Neural crest cell (in vitro differentiated cells): ENCODE results near the gene LHB. TPM values are rescaled to one million over a fixed set of nuclear protein-coding genes. Genes with fewer than 3 reads are reported as not detected.
"Not testable (repeated sequence)": the region's sequence is repeated elsewhere in the genome, so short reads cannot be mapped to it uniquely, and the experiment has no call there.

Source experiments
- DNase-seq: peaks from one replicate; pipeline ENCODE4 v3.0.0; 2021; ENCODE audit warnings: low read depth, mixed read lengths, low spot score
- H3K27ac Mint-ChIP-seq: one replicate; pipeline ENCODE4 v1.8.0; 2021; ENCODE audit warnings: mild to moderate bottlenecking, mixed read lengths; ENCODE audit not compliant: unreplicated experiment
- H3K27me3 Mint-ChIP-seq: 2 replicates; pipeline ENCODE4 v1.8.0; 2021; ENCODE audit warnings: low read depth, mild to moderate bottlenecking, mixed read lengths
- H3K36me3 Mint-ChIP-seq: 2 replicates; pipeline ENCODE4 v1.8.0; 2021; ENCODE audit warnings: low read depth, mild to moderate bottlenecking, mixed read lengths
- H3K4me1 Mint-ChIP-seq: 2 replicates; pipeline ENCODE4 v1.8.0; 2021; ENCODE audit warnings: mixed read lengths
- H3K4me3 Mint-ChIP-seq: one replicate; pipeline ENCODE4 v1.8.0; 2021; ENCODE audit warnings: mild to moderate bottlenecking, mixed read lengths
- H3K9me3 Mint-ChIP-seq: 2 replicates; pipeline ENCODE4 v1.8.0; 2021; ENCODE audit warnings: mixed read lengths
- total RNA-seq: library from RNA; stranded (reverse); gene quantifications from 2 replicates; pipeline ENCODE4 v1.2.1, GENCODE V29; 2021
- TF ChIP-seq, protein P1 (sequence below): fragments of 200-600 bp; sonication (generic); conservative IDR thresholded peaks from 2 replicates; pipeline ENCODE4 v1.5.0; 2021; ENCODE audit warnings: antibody characterized with exemption, mild to moderate bottlenecking

LHB gene
- total RNA-seq, 1 donor from 2014 or later: not detected

DNA sequence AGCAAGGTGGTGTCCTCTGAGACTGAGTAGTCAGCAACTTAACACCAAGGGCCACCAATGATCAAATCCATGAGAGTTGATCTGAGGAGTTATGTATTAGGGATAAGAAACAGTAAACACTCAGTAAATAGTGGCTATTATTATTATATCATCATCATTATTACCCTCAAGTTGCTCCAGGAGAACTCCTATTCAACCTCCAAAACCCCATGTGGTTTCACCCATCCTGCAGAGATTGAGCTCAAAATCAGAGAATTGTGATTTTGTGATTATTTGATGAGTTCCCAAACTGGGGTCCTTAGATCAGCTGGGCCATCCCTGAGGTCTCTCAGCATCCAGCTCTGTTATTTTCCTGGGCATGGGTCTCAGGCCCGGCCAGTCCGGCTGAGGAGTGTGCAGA lies 44.1 kb upstream of the LHB start:
- DNase-seq: no peak
- Mint-ChIP-seq H3K4me1 (peaks cover 10% of the 10 kb centered on the region), H3K27ac (no peak overlapping the region), H3K9me3 (no peaks in the 10 kb centered on the region), H3K27me3 (peaks cover 80% of the 10 kb centered on the region), H3K36me3 (no peaks in the 10 kb centered on the region), H3K4me3 (peak overlapping the region; percentile 16)
- TF ChIP-seq, protein P1, sequence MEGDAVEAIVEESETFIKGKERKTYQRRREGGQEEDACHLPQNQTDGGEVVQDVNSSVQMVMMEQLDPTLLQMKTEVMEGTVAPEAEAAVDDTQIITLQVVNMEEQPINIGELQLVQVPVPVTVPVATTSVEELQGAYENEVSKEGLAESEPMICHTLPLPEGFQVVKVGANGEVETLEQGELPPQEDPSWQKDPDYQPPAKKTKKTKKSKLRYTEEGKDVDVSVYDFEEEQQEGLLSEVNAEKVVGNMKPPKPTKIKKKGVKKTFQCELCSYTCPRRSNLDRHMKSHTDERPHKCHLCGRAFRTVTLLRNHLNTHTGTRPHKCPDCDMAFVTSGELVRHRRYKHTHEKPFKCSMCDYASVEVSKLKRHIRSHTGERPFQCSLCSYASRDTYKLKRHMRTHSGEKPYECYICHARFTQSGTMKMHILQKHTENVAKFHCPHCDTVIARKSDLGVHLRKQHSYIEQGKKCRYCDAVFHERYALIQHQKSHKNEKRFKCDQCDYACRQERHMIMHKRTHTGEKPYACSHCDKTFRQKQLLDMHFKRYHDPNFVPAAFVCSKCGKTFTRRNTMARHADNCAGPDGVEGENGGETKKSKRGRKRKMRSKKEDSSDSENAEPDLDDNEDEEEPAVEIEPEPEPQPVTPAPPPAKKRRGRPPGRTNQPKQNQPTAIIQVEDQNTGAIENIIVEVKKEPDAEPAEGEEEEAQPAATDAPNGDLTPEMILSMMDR: no peak

DNA sequence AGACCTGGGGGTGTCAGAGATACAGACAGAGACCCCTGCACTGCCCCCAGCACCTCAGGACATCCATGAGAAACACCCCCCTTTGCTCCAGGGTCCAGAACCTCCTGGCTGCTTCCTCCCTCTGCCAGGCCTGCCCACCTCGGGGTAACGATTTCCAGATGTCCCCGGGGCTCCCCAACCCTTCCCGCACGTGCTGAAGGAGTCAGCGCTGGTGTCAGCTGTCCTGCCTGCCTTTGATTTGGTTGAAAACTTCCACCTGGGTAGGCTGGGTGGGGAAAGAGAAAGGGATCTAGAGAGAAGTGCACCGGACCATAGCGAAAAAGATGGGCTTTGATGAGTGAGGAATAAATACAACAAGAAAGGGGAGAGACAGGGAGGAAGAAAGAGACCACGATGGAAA lies 42.2 kb upstream of the LHB start:
- peaks cover 10% of the 10 kb centered on the region for H3K4me1 Mint-ChIP-seq
- peak overlapping the region; percentile 4 for H3K4me3 Mint-ChIP-seq
- H3K27me3 Mint-ChIP-seq: peaks cover 76% of the 10 kb centered on the region
- DNase-seq: no peak
- TF ChIP-seq, protein P1: no peak
- H3K27ac Mint-ChIP-seq: no peak overlapping the region
- no peaks in the 10 kb centered on the region for H3K36me3 Mint-ChIP-seq
- no peaks in the 10 kb centered on the region for H3K9me3 Mint-ChIP-seq

DNA sequence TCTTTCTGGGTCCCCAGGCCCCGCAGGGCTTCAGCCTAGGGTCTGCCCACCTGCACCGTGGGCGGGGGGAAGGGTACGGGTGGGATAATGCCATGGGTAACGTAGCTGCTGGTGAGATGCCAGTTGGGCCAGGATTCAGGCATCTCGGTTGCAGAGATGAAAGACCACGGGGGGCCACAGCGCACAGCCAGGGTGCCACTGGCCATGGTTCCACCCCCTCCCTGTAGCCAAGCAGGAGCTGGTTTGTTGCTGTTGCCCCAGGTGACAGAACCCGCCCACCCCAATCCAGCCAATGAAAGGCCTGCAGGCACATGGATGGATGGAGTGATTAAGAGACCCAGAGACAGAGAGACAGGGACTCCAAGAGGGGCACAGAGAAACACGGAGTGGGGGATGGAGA lies 41.7 kb upstream of the LHB start:
- no peak overlapping the region for H3K4me3 Mint-ChIP-seq
- no peaks in the 10 kb centered on the region for H3K36me3 Mint-ChIP-seq
- peaks cover 71% of the 10 kb centered on the region for H3K27me3 Mint-ChIP-seq
- TF ChIP-seq, protein P1: no peak
- H3K4me1 Mint-ChIP-seq: peaks cover 10% of the 10 kb centered on the region
- no peaks in the 10 kb centered on the region for H3K9me3 Mint-ChIP-seq
- no peak overlapping the region for H3K27ac Mint-ChIP-seq
- no peak for DNase-seq

DNA sequence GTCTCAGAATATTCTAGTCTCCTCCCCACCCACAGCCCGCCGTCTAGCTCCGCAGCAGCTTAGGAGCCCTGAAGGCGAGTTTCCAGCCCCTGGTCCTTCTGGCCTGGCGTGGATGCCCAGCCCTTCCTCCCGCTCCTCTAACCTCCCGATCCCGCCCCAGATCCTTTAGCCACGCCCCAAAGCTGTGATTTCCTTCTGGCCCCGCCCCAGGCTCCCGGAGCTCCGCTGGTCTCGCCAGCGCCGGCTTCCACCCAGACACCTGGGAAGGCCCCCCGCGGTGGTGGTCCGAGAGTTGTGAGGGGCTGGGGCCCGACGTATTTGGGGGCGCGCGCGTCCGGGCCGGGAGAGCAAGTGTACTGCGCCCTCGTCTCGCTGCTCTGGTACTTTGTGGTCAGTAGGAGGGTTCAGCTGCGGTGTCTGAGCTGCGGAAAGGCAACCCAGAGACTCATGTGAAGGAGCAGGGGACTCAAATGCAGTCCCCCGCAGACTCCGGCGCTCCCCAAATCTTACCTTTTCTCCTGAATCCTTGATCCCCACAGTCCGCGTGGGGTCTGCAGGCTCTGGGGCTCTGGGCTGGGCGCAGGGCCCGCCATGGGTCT lies 40.8 kb upstream of the LHB start, which contains the start of gene CGB7:
Gene CGB7 (minus strand): TSS at position 114 of the 599 bp plus-strand sequence. CDS start 2,374 bp downstream, outside the sequence.
- Mint-ChIP-seq H3K36me3 (no peaks in the 10 kb centered on the region), H3K4me3 (peak within 1 kb of the TSS; percentile 79), H3K27ac (no peak within 1 kb of the TSS), H3K9me3 (no peaks in the 10 kb centered on the region), H3K4me1 (peaks cover 10% of the 10 kb centered on the region), H3K27me3 (peaks cover 64% of the 10 kb centered on the region)
- DNase-seq: peak; percentile 68
- TF ChIP-seq, protein P1: no peak

DNA sequence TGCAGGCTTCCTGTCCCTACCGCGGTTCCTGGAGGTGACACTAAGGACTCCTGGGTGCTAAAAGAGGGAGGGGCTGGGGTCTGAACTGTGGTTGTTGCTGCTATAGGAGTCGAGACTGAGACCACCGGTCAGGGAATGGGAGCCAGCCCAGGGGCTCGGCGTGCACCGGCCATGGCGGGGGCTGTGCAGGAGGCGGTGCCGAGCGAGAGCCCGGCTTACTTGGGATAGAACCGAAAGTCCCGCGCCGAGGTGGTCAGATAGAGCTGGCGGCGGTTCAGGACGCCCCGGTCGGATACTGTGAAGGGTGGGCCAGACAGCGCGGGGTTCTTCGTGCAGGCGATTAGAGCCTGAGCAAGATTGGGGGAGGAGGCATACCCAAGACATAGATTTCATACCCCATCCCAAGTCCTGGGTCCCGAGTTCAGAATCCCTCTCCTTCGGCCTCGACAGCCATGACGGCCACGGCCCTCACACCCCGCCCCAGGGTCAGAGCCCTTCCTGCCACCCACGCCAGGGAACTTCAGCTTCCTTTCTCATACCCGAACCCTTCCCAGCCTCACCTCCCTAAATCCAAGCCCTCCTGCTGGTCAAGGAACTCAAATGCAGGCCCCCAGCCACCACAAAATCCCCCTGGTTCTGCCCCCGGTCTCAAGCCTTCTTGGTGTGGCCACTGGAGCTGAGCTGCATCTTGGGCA lies 40.2 kb upstream of the LHB start:
- H3K27ac Mint-ChIP-seq, H3K36me3 Mint-ChIP-seq, H3K4me1 Mint-ChIP-seq, DNase-seq, H3K9me3 Mint-ChIP-seq: not testable (repeated sequence)
- H3K4me3 Mint-ChIP-seq: peak overlapping the region; percentile 79
- H3K27me3 Mint-ChIP-seq: peaks cover 64% of the 10 kb centered on the region
